GM18870 (cell line): ENCODE results near the gene TSPAN11.
"Not testable (repeated sequence)": the region's sequence is repeated elsewhere in the genome, so short reads cannot be mapped to it uniquely, and the experiment has no call there.

Source experiments
- ATAC-seq: cut with Tn5 transposase; IDR thresholded peaks from one replicate; pipeline ENCODE4 v1.9.1; 2021; ENCODE audit warnings: moderate library complexity; ENCODE audit not compliant: unreplicated experiment

The TSPAN11 gene

DNA sequence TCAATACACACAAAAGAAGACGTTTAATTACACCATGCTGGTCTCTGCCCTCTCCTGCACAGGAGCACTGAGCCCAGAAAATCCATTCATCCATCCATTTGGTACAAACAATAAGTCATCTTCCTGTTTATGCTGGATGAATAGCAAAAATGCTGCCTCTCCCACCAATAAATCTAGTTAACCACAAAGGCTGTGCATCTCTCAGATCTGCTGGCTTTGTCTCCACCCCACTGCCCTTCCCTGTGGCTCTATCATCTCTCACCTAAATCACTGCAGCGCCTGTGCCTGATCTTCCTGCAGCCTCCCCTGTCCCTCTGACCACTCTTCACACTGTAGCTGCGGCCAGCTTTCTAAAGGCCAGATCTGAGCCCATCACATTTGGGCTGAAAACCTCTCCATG lies 74.2 kb downstream of the TSPAN11 start:
- ATAC-seq, result no peak

DNA sequence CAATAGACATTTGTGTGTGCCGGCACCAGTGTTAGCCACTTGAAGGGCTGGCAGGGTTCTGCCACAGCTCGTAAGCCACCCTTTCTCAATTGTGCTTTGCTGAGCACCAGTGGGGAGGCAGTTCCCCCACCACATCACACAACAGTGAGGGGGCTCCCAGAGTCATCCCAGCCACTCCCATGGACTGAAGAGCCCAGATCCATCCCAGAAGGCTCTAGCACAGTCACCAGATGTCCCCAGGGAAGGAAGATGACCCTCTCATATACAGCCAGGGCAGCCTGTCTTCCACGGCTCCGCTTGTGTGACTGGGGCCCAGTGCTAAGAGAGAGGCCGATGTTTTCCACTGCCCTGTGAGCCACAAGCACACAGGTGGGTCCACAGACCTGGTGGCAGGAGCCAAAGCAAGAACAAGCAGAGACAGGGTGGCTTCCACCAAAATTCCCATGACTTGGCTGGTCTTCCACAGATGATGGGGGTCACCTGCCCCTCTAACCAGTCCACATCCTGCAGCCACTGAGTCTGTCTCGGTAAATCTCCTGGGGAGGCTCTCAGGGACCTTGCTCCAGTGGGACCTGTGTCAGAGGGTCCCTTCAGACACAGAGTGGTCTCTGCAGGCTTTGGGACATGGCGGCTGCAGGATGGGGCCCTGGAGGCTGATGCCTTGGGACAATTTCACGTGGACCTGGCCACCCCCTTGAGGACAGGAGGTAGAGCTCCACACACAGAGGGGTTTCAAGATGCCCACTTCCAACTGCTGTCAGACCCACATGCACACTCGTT lies 75.2 kb downstream of the TSPAN11 start:
- no peak for ATAC-seq

DNA sequence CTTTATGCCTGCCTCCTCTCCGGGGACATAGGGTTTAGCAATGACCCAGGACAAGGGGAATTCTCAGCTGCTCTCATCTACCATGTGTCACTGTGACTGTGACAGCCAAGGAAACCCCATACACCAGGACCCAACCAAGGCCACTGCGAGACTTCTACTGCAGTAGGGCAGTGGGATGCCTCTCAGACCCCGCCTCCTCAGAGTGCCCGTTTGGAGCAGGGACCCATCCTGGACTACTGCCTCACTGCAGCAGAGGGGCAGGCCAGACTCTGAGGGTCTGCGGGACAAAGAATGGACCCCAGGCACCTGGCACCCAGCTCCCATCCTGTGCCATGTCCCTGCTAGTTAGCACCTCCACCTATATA lies 75.8 kb downstream of the TSPAN11 start:
- ATAC-seq, result no peak

DNA sequence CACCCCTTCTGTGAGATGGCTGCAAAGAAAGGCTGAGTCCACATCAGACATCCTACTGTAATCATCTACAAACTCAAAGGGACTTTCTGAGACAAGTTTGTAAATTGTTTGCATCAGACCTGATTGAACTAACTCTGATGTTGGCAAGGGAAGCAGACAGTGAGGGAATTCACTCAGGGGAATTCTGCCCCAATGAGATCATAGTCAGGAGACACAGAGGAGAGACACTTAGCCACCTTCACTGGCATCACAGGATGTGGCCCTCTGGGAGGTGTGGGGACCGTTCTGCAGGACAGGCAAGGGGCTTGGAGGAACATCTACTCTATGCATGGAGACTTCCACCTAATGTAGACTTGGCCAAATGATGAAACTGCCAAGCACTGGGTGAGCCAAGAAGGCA lies 76.5 kb downstream of the TSPAN11 start:
- ATAC-seq, result no peak

DNA sequence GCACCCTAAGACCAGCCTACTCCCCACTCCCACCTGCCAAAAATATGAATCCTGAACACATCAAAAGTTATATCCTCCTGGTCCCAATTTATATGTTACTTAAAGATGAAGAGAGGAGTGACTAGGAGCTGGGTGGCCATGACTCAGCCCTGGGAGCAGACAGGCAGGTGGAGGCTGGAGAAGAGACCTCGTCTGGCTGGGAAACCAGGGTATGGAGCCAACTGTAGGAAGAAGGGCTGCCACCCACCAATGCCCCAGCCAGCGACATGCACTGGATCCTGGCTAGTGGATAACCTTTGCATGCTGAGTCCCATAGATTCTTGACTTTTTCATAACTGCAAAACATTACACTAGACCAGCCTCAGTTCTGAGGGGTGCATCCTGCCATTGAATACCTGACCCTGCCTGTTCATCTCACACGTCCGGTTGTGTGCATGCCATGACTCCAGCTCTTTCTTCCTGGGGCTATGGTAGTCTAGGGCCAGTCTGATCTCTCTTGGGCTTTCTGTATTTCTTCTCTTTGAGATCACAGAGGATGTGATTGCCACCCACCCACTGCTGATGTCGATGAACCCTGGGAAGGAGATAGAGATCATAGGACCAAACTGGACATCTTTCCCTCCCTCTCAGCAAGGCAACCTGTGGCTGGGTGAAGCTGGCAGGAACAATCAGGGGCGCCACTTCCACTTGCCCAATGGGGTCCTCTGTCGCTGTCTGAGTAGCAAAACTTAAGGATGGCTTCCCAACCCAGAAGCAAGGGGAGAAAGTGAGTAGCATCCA lies 77.5 kb downstream of the TSPAN11 start:
- no peak for ATAC-seq

DNA sequence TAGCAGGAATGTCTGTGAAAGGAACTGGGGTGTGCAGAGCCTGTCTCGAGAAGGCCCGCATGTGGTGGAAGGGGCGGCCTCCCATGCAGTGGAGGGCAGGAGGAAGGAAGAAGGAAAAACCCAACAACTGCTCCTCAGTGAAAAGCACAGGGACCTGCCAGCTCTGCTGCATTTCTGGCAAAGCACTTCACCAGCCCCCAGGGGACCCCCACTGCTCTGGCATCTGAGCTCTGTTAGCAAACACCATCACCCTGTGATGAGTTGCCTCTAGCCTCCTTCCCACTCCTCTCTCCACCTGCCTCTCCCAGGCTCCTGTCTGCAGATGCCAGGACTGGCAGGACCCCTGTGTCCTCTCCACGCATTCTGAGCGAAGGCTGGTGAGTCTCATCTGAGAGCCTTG lies 78.1 kb downstream of the TSPAN11 start:
- ATAC-seq, result no peak

DNA sequence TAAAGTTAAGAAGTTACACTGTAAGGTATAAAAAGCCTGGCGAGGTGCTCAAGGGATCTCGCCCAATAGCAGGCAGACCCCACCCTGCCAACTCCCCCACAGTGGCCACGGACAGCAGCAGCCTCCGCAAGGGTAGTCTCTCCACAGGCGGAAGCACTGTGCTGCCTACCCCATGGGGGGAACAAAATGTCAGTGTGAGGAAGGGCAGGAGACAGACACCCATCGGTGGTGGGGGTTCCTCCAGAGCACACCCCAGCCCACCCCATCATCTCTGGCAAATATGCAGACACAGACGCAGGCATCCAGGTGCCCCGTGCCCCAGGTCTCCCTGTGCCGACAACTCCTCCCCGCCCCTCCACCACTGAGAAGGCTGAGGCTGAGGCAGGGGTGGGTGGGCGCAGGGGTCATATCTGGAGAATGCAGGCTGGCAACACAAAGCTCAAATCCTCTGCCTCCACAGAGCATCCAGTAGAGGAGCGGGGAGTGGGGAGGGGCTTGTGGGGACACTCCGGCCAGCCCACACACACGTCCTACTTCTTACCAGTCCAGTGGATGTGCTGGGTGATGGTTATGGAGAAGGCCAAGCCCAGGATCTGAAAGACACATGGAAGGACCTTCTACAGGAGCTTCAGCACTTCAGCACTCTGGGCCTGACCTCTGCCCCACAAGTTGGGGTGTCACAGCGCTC lies 78.9 kb downstream of the TSPAN11 start:
- ATAC-seq, result no peak

DNA sequence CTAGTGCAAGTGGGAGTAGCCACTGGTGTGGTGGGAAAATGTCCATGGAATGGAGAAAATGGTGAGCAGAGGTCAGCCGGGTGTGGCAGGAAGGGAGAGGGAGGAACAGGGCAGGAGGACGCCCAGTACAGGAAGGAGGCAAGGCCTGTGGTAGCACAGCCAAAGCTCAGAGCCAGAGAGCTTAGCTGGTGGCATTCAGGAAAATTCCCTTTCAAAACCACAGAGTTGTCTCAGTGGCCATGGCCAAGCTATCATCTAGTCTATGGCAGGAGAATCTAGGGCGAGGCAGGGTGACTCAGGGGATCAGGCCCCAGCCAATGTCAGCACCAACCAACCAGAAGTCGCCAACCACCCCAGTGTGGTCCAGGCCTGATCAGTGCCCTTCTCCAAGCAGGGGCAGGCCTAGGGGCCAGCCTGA lies 79.4 kb downstream of the TSPAN11 start:
- ATAC-seq, result no peak

DNA sequence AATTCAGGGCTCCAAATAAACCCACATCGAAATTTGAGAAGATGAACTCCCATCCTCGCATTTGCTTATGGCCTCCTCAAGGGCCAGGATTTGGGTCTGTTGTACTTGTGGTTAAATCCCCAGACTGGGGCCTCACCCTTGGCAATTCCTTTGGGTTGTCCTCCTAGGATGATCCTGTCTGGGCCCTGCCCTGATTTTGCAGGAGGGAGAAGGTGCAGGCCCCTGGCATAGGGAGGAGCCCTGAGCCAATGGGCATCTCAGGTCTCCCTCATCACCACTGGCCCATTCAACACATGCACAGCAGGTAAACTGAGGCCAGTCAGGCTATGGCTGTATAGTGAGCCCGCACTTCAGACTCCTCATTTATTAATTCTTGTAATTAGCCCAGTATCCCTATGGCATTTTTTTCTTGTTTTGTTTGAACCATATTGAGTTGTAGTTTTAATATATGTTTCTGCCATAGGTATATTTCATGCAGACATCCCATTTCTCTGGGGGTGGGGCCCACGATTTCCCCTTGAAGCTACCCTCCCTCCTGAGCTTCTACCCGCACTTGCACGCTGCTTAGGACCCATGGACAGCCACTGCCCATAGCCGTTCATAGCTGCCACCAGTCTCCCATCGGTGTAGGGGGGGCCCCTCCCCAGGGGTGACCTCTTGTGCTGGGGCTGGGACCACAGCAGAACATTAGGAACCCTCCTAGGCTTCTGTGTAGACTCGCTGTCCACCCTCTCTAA lies 80.0 kb downstream of the TSPAN11 start:
- ATAC-seq, result no peak

DNA sequence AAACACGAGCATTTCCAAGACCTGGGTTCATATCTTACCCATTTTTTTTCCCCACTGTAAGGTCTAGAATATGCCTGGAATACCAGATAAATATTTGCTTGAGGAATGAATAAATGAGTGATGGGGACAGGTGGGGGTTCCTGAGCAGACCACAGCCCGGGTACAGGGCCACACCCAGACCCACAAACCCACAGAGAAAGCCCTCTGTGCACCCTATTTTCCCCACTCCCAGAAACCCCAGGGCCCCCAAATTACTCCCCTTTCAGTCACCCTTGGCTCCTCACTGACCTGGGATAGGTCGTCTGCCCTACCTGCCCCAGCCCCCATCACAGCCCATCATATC lies 80.6 kb downstream of the TSPAN11 start:
- no peak for ATAC-seq

DNA sequence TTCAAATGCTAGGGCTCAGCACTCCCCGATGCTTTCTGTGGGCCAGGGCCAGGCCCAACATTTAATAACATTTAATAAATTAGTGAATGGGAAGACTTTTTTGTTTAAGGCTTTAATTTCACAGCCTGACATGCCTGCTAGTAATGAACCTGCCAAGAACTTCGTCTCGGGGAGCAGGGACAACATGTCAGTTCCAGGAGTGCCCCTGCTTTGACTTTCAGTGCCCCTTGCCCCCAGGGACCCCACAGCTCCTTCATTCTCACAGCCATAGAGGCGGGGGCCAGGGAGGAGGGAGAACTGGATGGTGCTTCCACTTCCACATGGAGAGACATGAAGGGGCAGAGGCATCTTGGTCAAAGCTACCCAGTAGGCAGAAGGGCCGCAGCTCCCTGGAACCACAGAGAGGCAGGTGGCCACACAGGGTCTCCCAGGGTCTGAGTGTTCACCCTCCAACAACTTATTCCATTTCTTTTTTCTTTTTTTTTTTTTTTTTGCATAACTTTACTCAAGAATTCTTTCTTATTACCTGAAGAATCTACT lies 81.2 kb downstream of the TSPAN11 start:
- no peak for ATAC-seq

DNA sequence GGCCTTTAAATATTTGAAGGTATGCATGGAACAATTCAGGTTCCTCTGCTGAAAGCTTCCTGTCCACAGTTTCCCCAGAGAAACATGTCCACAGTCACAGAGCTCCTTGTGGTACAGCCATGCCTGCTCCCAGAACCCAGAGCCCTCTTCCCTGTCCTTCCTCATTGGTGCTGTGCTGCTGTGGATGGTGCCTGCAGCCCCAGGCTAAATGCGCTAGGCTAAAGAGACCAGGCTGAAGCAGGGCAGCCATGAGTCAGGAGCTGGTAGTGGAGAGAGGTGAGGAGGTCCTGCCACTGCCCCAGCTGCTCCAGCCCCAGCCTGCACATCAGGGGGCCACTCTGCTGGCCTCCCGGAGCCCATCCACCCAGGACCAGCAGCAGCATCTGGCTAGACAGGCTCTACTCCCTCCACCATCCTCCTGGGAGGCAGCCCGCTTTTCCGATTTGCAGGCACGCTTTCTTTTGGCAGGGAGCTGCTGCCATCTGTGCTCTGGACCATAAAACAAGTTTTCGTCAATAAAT lies 81.8 kb downstream of the TSPAN11 start:
- no peak for ATAC-seq

DNA sequence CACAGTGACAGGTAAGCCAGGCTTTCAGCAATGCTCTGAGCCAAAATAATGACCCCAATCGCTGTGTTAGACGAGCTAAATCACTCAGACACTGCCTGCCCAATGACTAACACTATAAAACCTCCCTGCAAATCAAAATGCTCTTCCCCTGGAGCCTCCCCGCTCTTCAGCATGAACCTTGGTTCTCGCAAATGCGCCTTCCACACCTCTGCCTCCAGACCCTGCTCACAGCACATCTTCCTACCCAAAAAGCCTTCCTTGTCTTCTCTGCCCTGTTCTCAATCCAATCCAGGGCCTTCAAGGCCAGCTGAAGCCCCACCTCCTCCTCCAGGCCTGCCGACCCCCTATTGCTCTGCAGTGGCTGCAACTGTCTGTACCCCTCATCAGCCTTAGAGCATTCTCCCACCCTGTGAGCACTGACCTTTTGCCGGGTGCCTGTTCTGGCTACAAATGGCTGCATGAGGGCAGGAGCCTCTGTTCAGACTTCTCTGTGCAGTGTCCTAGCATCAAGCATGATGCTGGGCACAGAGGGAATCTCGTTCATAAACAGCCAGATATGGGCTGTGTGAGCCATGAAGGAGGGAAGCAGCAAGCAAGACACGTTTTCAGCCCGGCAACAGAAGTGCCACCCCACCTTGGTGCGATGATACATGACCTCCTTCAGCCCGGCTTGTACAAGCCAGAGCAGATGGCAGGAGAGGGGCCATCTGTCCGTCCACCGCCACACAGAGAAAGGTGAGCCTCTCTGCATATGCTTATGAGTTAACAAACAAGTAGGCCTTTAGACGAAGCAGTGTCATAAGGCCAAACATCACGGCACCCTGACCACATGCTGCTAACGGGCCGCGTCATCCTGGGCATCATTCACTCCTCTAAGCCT lies 82.7 kb downstream of the TSPAN11 start:
- ATAC-seq, result no peak

DNA sequence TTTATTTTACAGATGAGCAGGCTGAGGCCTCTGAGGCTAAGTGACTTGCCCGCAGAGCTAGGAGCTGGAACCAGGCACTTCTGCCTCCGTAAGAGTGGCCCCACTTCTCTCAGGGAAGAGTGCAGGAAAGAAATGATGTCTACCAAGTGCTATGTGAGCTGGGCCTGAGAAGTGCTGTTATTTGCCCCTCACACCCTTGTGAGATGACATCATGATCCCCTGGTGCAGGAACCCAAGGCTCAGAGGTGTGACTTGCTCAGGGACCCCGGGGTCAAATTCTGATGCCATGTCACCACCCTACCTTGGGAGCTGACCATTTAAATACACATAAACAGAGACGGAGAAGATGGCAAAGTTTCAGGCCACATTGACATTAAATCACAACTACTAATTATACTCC lies 83.4 kb downstream of the TSPAN11 start:
- no peak for ATAC-seq

DNA sequence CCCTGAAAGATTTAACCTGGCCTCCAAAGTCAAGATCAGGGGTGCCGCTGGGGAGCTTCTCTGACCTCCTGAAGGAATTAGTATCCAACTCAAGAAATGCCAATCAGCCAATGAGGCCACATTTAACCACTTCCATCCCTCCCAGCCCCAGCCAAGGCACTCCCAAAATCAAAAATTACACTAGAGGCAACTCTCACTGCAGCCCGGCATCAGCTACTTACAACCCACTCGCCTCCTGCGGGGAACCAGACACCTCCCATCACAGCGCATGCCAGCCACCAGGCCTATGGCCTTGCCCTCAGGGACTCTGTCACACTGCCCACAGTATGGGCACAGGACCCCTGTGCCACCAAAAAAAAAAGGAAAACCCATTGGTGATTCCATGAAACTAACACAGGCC lies 84.8 kb downstream of the TSPAN11 start:
- no peak for ATAC-seq

DNA sequence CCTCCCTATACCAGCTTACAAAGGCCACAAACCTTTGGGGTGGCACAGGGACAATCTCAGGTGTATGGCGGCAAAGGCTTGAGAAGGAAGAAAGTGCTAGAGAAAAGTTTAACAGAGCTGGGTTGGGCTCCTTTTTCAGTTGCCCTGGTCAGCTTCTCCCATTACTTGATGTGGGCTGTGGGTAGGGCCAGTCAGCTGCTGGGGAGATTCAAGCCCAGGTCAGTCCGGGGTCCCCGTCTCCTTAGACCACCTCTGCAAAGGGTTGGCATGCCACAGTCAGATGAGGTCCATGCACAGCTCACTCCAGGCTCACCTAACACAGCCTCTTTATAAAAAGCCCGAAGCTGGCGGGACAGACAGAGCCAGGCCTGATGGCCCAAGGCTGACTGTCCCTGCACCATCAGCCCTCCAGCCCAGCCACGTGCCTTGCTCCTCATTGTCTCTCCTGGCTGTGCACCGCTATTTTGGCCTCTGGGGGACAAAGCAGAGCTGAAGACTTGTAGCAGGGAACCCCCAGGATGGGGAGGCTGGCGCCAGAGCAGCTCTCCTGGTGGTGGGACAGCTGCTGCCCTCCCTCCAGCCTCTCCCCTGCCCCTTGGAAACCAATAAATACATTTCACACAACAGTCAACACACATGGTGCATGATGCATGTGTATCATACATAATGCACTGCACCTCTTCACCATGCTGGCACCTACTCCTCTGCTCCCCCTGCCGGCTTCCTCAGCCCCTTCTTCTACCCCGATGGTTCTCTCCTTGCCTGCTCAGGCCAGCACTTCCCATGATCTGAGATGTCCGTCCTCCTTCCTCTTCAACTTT lies 85.4 kb downstream of the TSPAN11 start:
- ATAC-seq, result no peak

DNA sequence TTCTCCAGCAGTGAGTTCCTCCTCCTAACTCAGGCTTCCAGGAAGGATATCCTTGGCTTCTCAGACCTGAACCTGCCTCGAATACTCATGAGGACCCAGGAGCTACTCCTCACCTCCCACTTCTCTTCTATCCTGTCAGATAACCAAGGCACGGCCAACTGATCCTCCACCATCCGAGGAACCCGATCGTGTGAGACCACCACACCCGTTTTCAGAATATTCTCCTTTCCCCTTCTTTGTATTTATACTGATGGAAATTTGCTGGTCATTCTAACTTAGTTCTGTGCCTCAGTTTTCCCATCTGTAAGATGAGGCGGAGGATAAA lies 86.0 kb downstream of the TSPAN11 start:
- ATAC-seq, result not testable (repeated sequence)

DNA sequence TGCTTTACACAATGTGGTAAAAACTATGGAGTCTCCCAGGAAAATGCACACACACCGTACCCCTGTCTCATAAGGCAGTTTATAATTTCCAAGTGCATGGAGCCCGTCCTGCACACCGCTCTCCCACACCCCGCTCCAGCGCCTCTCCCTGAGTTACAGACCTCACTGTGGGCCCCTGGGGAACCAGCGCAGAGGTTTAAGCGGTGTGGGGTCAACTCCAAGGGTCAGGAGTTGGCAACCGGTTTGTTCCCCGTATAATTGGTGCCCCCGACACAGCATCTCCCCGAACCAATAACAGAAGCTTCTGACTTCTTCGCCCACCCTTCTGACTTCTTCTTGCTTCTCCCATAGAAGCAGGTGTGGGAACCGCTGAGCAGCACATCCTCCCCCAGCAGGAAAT lies 88.7 kb downstream of the TSPAN11 start:
- ATAC-seq, result no peak

DNA sequence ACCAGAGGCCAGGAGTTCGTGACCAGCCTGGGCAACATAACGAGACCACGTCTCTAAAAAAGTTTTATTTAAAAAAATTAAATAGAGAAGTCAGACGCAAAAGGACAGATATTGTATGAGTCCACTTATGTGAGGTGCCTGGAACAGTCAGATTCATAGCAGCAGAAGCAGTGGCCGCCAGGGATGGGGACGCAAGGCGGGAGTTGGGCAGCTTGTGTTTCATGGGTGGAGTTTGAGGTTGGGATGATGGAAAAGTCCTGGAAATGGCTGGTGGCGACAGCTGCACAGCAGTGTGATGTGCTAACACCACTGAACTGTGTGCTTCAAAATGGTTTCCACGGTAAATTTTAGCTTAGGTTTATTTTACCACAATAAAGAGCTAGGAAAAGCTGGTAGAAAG lies 89.5 kb downstream of the TSPAN11 start:
- ATAC-seq, result no peak
